Panc1 (cell line): ENCODE results near the gene IL36RN.

ENCODE experiments used
- POLR2AphosphoS5 ChIP-seq: IDR thresholded peaks from 2 replicates; pipeline ENCODE4 v1.6.1; 2012; ENCODE audit warnings: mild to moderate bottlenecking, low read depth, low read length, moderate library complexity
- SIN3A ChIP-seq: IDR thresholded peaks from 2 replicates; pipeline ENCODE4 v1.6.1; 2012; ENCODE audit warnings: low read depth, mild to moderate bottlenecking, low read length, moderate library complexity, borderline replicate concordance; ENCODE audit not compliant: insufficient read depth
- TCF7L2 ChIP-seq: IDR thresholded peaks from 2 replicates; pipeline ENCODE4 v1.6.1; 2011; ENCODE audit warnings: mild to moderate bottlenecking, low read depth, low read length, inconsistent platforms
- TF ChIP-seq, protein P1 (sequence below): fragments of 450-650 bp; IDR thresholded peaks from 2 replicates; pipeline ENCODE4 v1.5.1; 2017; ENCODE audit warnings: mild to moderate bottlenecking

DNA sequence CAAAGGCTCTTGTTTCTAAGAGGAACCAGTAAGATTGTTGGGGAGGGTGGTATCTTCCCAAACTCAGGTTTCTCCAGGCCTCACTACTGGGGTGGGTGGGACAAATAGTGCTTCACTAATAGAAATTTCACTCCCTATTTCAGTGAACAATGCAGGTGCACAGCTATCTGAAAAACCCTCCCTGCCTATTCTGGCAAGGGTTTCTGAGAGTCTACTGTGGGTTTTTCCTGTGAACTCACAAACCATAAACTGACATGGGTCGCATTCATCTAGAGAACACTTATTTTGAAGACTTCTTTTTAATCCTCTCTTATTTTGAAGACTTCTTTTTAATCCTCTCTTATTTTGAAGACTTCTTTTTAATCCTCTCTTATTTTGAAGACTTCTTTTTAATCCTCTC, 49.4 kb upstream of the IL36RN start:
- TF ChIP-seq, protein P1, sequence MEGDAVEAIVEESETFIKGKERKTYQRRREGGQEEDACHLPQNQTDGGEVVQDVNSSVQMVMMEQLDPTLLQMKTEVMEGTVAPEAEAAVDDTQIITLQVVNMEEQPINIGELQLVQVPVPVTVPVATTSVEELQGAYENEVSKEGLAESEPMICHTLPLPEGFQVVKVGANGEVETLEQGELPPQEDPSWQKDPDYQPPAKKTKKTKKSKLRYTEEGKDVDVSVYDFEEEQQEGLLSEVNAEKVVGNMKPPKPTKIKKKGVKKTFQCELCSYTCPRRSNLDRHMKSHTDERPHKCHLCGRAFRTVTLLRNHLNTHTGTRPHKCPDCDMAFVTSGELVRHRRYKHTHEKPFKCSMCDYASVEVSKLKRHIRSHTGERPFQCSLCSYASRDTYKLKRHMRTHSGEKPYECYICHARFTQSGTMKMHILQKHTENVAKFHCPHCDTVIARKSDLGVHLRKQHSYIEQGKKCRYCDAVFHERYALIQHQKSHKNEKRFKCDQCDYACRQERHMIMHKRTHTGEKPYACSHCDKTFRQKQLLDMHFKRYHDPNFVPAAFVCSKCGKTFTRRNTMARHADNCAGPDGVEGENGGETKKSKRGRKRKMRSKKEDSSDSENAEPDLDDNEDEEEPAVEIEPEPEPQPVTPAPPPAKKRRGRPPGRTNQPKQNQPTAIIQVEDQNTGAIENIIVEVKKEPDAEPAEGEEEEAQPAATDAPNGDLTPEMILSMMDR, result no peak
- TF ChIP-seq POLR2AphosphoS5 (no peak), TCF7L2 (no peak), SIN3A (no peak)
